Caco-2 (cell line): Measurements from ENCODE around the gene GPC6. TPM values are rescaled to one million over a fixed set of nuclear protein-coding genes. Genes with fewer than 3 reads are reported as not detected.

ENCODE experiments used
- BruUV-seq: library from RNA; stranded (reverse); fragments of 400-500 nt; replicated peaks from 2 replicates; lab custom pipeline; 2021; lab: Mats Ljungman, UMichigan
- CTCF ChIA-PET: fragments of 300-600 bp; sonication (Branson Sonifier 250); formaldehyde crosslinking; loops from one replicate; lab custom pipeline; 2022; ENCODE audit warnings: antibody characterized with exemption; lab: Charles Lee
- POLR2A ChIA-PET: fragments of 300-600 bp; sonication (Branson Sonifier 250); formaldehyde crosslinking; loops from one replicate; lab custom pipeline; 2022; ENCODE audit warnings: antibody characterized with exemption; lab: Charles Lee
- DNase-seq, 2 experiments: peaks; one replicate each; pipeline versions ENCODE4 v3.0.0 to v3.0.0-alpha.2; 2020 to 2022
- H3K27me3 ChIP-seq: replicated peaks from 2 replicates; pipeline ENCODE4 v1.6.0; 2011; ENCODE audit warnings: low read length; ENCODE audit not compliant: control insufficient read depth, insufficient read depth
- H3K36me3 ChIP-seq: 2 replicates; pipeline ENCODE4 v1.5.1; 2011; ENCODE audit warnings: low read length; ENCODE audit not compliant: control insufficient read depth, insufficient read depth
- H3K4me1 ChIP-seq: fragments of 250-450 bp; sonication (Bioruptor Pico); 2 replicates; pipeline ENCODE4 v1.5.1; 2020; ENCODE audit warnings: mild to moderate bottlenecking
- H3K4me3 ChIP-seq: 2 replicates; pipeline ENCODE4 v1.5.1; 2011; ENCODE audit warnings: low read depth, mild to moderate bottlenecking, control low read depth, low read length
- H3K9me3 ChIP-seq: fragments of 250-450 bp; sonication (Bioruptor Pico); 2 replicates; pipeline ENCODE4 v1.5.1; 2020; ENCODE audit warnings: mild to moderate bottlenecking, moderate library complexity
- H3K27ac Mint-ChIP-seq: one replicate; pipeline ENCODE4 v1.8.0; 2022; ENCODE audit warnings: mixed read lengths; ENCODE audit not compliant: unreplicated experiment
- H3K27me3 Mint-ChIP-seq: one replicate; pipeline ENCODE4 v1.8.0; 2022; ENCODE audit warnings: mixed read lengths; ENCODE audit not compliant: insufficient read depth, unreplicated experiment
- H3K36me3 Mint-ChIP-seq: one replicate; pipeline ENCODE4 v1.8.0; 2022; ENCODE audit warnings: mild to moderate bottlenecking, mixed read lengths; ENCODE audit not compliant: insufficient read depth, unreplicated experiment
- H3K4me1 Mint-ChIP-seq: one replicate; pipeline ENCODE4 v1.8.0; 2022; ENCODE audit warnings: low read depth, mixed read lengths; ENCODE audit not compliant: unreplicated experiment
- H3K4me3 Mint-ChIP-seq: one replicate; pipeline ENCODE4 v1.8.0; 2022; ENCODE audit warnings: mild to moderate bottlenecking, moderate library complexity, mixed read lengths; ENCODE audit not compliant: unreplicated experiment
- H3K9me3 Mint-ChIP-seq: one replicate; pipeline ENCODE4 v1.8.0; 2022; ENCODE audit warnings: mixed read lengths; ENCODE audit not compliant: unreplicated experiment
- CTCF ChIP-seq, 2 experiments: fragments of 200-600 bp in 1 of 2; IDR thresholded peaks; 1 replicate in 1 of 2; 2 replicates in 1 of 2; pipeline versions ENCODE4 v1.5.1 to v1.8.0; 2011 to 2022; ENCODE audit warnings: antibody characterized with exemption in 1 of 2, control low read depth in 1 of 2, inconsistent platforms in 1 of 2, low read depth in 1 of 2, low read length in 1 of 2, mild to moderate bottlenecking in 1 of 2, moderate library complexity in 1 of 2; ENCODE audit not compliant: insufficient read depth in 1 of 2, severe bottlenecking in 1 of 2, unreplicated experiment in 1 of 2
- intact Hi-C: fragments of 100-400 bp; cut with micrococcal nuclease; formaldehyde crosslinking; loops from one replicate; pipeline ENCODE4 v1.10.0; 2022; ENCODE audit not compliant: unreplicated experiment
- total RNA-seq: library from RNA; stranded (reverse); gene quantifications from 2 replicates; pipeline ENCODE4 v1.2.3, GENCODE V29; 2022

GPC6 gene
- total RNA-seq, 1 experiment from 2014 or later = 0.16 TPM

GRCh38 chr13:93539914-93540313, 313.3 kb downstream of the GPC6 start:
- DNase-seq = no peak
- Histone ChIP-seq H3K4me3 (no peak overlapping the region), H3K9me3 (no peaks in the 10 kb centered on the region), H3K36me3 (no peaks in the 10 kb centered on the region), H3K4me1 (no peaks in the 10 kb centered on the region), H3K27me3 (no peaks in the 10 kb centered on the region)
- no peak overlapping the region for H3K27ac Mint-ChIP-seq
- intact Hi-C loops = no loop called here
- CTCF ChIA-PET = no interaction called here
- H3K27me3 Mint-ChIP-seq = no peaks in the 10 kb centered on the region
- H3K4me1 Mint-ChIP-seq = no peaks in the 10 kb centered on the region
- POLR2A ChIA-PET = no interaction called here
- TF ChIP-seq CTCF (IDR thresholded peaks at IDR 0.05; ENCODE audit: insufficient read depth in 1 of 2, low read depth in 1 of 2, low read length in 1 of 2, severe bottlenecking in 1 of 2, unreplicated experiment in 1 of 2) = no peak
- H3K9me3 Mint-ChIP-seq = no peaks in the 10 kb centered on the region
- BruUV-seq = no TSS peak
- no peaks in the 10 kb centered on the region for H3K36me3 Mint-ChIP-seq
- no peak overlapping the region for H3K4me3 Mint-ChIP-seq

DNA sequence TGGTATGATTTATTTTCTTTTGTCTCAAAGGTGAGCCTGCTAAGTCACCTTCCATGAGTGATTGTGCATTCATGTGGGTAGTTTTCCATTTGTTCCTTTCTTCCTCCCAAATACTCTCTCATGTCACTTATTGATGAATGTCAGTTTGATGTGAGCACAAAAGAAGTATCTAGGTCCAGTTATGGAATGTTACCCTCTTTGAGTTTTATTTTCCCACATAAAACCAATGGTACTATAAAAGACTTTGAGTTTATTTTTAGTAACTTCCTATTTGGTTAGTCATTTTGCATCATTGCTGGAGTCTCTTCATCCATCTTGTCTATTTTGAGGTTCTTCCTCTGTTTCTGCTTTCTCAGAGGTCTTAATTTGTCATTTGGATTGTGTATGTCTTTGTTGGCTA, 321.3 kb downstream of the GPC6 start:
- intact Hi-C loops = no loop called here
- no peak for TF ChIP-seq CTCF (IDR thresholded peaks at IDR 0.05; ENCODE audit: insufficient read depth in 1 of 2, low read depth in 1 of 2, low read length in 1 of 2, severe bottlenecking in 1 of 2, unreplicated experiment in 1 of 2)
- Histone ChIP-seq H3K4me3 (no peak overlapping the region), H3K36me3 (no peaks in the 10 kb centered on the region), H3K27me3 (no peaks in the 10 kb centered on the region), H3K9me3 (no peaks in the 10 kb centered on the region), H3K4me1 (no peaks in the 10 kb centered on the region)
- Mint-ChIP-seq H3K9me3 (no peaks in the 10 kb centered on the region), H3K27me3 (peaks cover 5% of the 10 kb centered on the region), H3K27ac (no peak overlapping the region), H3K36me3 (no peaks in the 10 kb centered on the region), H3K4me1 (no peaks in the 10 kb centered on the region), H3K4me3 (no peak overlapping the region)
- ChIA-PET POLR2A (no interaction called here), CTCF (no interaction called here)
- BruUV-seq = no TSS peak
- DNase-seq = no peak

DNA sequence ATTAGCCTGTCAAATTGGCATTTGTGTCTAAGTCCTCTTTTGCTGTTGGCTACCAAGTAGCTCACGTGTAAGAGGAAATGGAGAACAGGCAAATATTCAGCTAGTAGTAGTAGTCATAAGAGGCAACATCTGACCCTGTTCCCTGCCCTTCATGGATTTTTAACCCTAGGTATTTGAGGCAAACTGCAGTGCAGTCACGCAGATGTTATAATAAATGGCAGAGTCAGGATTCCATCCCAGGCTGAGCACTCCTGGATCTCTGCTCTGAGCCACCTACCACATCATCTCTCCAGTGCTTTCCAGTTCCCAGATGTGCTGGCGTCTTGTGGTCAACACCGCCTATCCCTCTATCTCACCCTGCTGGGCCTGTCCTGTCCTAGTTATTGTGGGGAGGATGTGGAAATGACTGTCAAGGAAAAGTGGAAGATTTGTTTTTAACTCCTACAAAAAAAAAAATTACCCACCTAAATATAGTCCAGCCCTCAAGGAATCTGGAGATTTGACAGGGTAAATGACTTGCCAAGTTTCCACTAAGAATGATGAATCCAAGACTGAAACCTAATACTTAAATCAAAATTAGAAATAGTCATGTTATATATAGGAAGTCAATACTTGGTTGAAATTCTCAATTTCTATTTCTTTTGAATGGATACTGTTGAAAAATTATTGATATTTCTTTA, 322.9 kb downstream of the GPC6 start:
- no peak for DNase-seq
- Histone ChIP-seq H3K36me3 (no peaks in the 10 kb centered on the region), H3K4me1 (no peaks in the 10 kb centered on the region), H3K9me3 (no peaks in the 10 kb centered on the region), H3K27me3 (no peaks in the 10 kb centered on the region), H3K4me3 (no peak overlapping the region)
- H3K9me3 Mint-ChIP-seq = no peaks in the 10 kb centered on the region
- no peak for TF ChIP-seq CTCF (IDR thresholded peaks at IDR 0.05; ENCODE audit: insufficient read depth in 1 of 2, low read depth in 1 of 2, low read length in 1 of 2, severe bottlenecking in 1 of 2, unreplicated experiment in 1 of 2)
- no peak overlapping the region for H3K27ac Mint-ChIP-seq
- no peaks in the 10 kb centered on the region for H3K36me3 Mint-ChIP-seq
- H3K4me3 Mint-ChIP-seq = no peak overlapping the region
- POLR2A ChIA-PET = no interaction called here
- no peaks in the 10 kb centered on the region for H3K4me1 Mint-ChIP-seq
- no TSS peak for BruUV-seq
- peaks cover 5% of the 10 kb centered on the region for H3K27me3 Mint-ChIP-seq
- intact Hi-C loops = no loop called here
- CTCF ChIA-PET = no interaction called here
